ENCODE data around the gene DBNDD2. TPM values are rescaled to one million over a fixed set of nuclear protein-coding genes. Genes with fewer than 3 reads are reported as not detected.

Gene DBNDD2
- polyA plus RNA-seq, 1 donor, result 30.5 TPM

- DNase-seq (ENCODE audit: low read depth), result no peak
Measured at GRCh38 chr20:45449528-45449927, 41.4 kb downstream of the DBNDD2 start.

- no peak for DNase-seq (ENCODE audit: low read depth)
Measured at GRCh38 chr20:45450097-45450818, 42.2 kb downstream of the DBNDD2 start.

GRCh38 chr20:45452238-45452637, 44.1 kb downstream of the DBNDD2 start:
- no peak for DNase-seq (ENCODE audit: low read depth)

GRCh38 chr20:45452772-45453691, 44.9 kb downstream of the DBNDD2 start:
- DNase-seq (ENCODE audit: low read depth), result no peak

GRCh38 chr20:45456632-45457031, 48.5 kb downstream of the DBNDD2 start:
- DNase-seq (ENCODE audit: low read depth), result no peak

- no peak for DNase-seq (ENCODE audit: low read depth)
Measured at GRCh38 chr20:45459606-45460005, 51.5 kb downstream of the DBNDD2 start.

Other genes with a start within 250 kb of the DBNDD2 start
- not detected for gene PI3, start 233.4 kb upstream of the DBNDD2 start, polyA plus RNA-seq (ENCODE audit: insufficient read length)
- not detected for gene SEMG1, start 201.3 kb upstream of the DBNDD2 start, polyA plus RNA-seq (ENCODE audit: insufficient read length)
- not detected for gene SEMG2, start 186.9 kb upstream of the DBNDD2 start, polyA plus RNA-seq (ENCODE audit: insufficient read length)
- not detected for gene SLPI, start 153.7 kb upstream of the DBNDD2 start, polyA plus RNA-seq (ENCODE audit: insufficient read length)
- gene RBPJL, start 101.4 kb upstream of the DBNDD2 start, polyA plus RNA-seq (ENCODE audit: insufficient read length), result not detected
- 0.57 TPM for gene MATN4, start 100.0 kb upstream of the DBNDD2 start, polyA plus RNA-seq (ENCODE audit: insufficient read length)
- gene SDC4, start 59.9 kb upstream of the DBNDD2 start, polyA plus RNA-seq (ENCODE audit: insufficient read length), result 8.5 TPM
- 14.2 TPM for gene SYS1, start 45.1 kb upstream of the DBNDD2 start, polyA plus RNA-seq (ENCODE audit: insufficient read length)
- gene TP53TG5, start 30.0 kb upstream of the DBNDD2 start, polyA plus RNA-seq (ENCODE audit: insufficient read length), result 0.68 TPM
- 70.1 TPM for gene PIGT, start 7.9 kb downstream of the DBNDD2 start, polyA plus RNA-seq (ENCODE audit: insufficient read length)
- gene WFDC2, start 61.5 kb downstream of the DBNDD2 start, polyA plus RNA-seq (ENCODE audit: insufficient read length), result 0.25 TPM
- not detected for gene SPINT3, start 107.3 kb downstream of the DBNDD2 start, polyA plus RNA-seq (ENCODE audit: insufficient read length)
- not detected for gene WFDC6, start 131.2 kb downstream of the DBNDD2 start, polyA plus RNA-seq (ENCODE audit: insufficient read length)
- gene EPPIN, start 139.1 kb downstream of the DBNDD2 start, polyA plus RNA-seq (ENCODE audit: insufficient read length), result not detected
- gene WFDC8, start 171.0 kb downstream of the DBNDD2 start, polyA plus RNA-seq (ENCODE audit: insufficient read length), result not detected
- not detected for gene WFDC10A, start 221.4 kb downstream of the DBNDD2 start, polyA plus RNA-seq (ENCODE audit: insufficient read length)
- gene WFDC9, start 223.0 kb downstream of the DBNDD2 start, polyA plus RNA-seq (ENCODE audit: insufficient read length), result not detected